Naive thymus-derived CD4-positive, alpha-beta T cell (primary cell): ENCODE data around the gene CD300C. TPM values are rescaled to one million over a fixed set of nuclear protein-coding genes. Genes with fewer than 3 reads are reported as not detected.

Experiments used
- ATAC-seq: fragments of 150-1000 bp; cut with Tn5 transposase; 2 replicates; pipeline ENCODE4 v1.10.0; 2021; ENCODE audit warnings: mild to moderate bottlenecking, moderate library complexity
- CTCF ChIA-PET: fragments of 350-600 bp; sonication (Branson Sonifier 250); formaldehyde crosslinking; loops from one replicate; lab custom pipeline; 2021; ENCODE audit warnings: antibody characterized with exemption; lab: Charles Lee
- POLR2A ChIA-PET: fragments of 350-600 bp; sonication (Branson Sonifier 250); formaldehyde crosslinking; loops from one replicate; lab custom pipeline; 2021; ENCODE audit warnings: antibody characterized with exemption, inconsistent platforms; lab: Charles Lee
- DNase-seq, 9 donors: peaks; one replicate each; pipeline versions ENCODE4 v3.0.0 to v3.0.0-alpha.2; 2020 to 2022; ENCODE audit warnings: mixed read lengths in 1 of 9
- H3K27ac ChIP-seq: one replicate; pipeline ENCODE4 v1.7.0; 2013; ENCODE audit warnings: mild to moderate bottlenecking, low read depth, low read length, moderate library complexity
- H3K27me3 ChIP-seq, 2 donors: one replicate each; pipeline ENCODE4 v1.7.0; 2013; ENCODE audit warnings: low read length in 2 of 2, mild to moderate bottlenecking in 2 of 2, moderate library complexity in 2 of 2; ENCODE audit not compliant: control insufficient read depth in 2 of 2, insufficient read depth in 2 of 2
- H3K36me3 ChIP-seq, 3 experiments: 1 replicate in 2 of 3; 2 replicates in 1 of 3; pipeline ENCODE4 v1.7.0; 2013; ENCODE audit warnings: low read length in 3 of 3, mild to moderate bottlenecking in 3 of 3, moderate library complexity in 1 of 3; ENCODE audit not compliant: insufficient read depth in 3 of 3, control insufficient read depth in 2 of 3
- H3K4me1 ChIP-seq, 2 donors: one replicate each; pipeline ENCODE4 v1.7.0; 2013; ENCODE audit warnings: low read length in 2 of 2, mild to moderate bottlenecking in 2 of 2, moderate library complexity in 1 of 2; ENCODE audit not compliant: control insufficient read depth in 2 of 2, insufficient read depth in 2 of 2
- H3K4me3 ChIP-seq: 2 replicates; pipeline ENCODE4 v1.7.0; 2013; ENCODE audit warnings: mild to moderate bottlenecking, low read length
- H3K9me3 ChIP-seq, 3 experiments: 1 replicate in 2 of 3; 2 replicates in 1 of 3; pipeline ENCODE4 v1.7.0; 2013; ENCODE audit warnings: low read length in 3 of 3; ENCODE audit not compliant: control insufficient read depth in 2 of 3
- H3K27ac Mint-ChIP-seq, 9 donors: one replicate each; pipeline ENCODE4 v1.8.0; 2020 to 2022; ENCODE audit warnings: mixed read lengths in 9 of 9, mild to moderate bottlenecking in 8 of 9, moderate library complexity in 5 of 9, inconsistent platforms in 2 of 9
- H3K27me3 Mint-ChIP-seq, 5 donors: one replicate each; pipeline ENCODE4 v1.8.0; 2021 to 2022; ENCODE audit warnings: mixed read lengths in 5 of 5, mild to moderate bottlenecking in 1 of 5
- H3K36me3 Mint-ChIP-seq, 5 donors: one replicate each; pipeline ENCODE4 v1.8.0; 2020 to 2022; ENCODE audit warnings: mixed read lengths in 5 of 5, mild to moderate bottlenecking in 3 of 5, inconsistent platforms in 1 of 5
- H3K4me1 Mint-ChIP-seq, 7 donors: one replicate each; pipeline ENCODE4 v1.8.0; 2020 to 2022; ENCODE audit warnings: mixed read lengths in 7 of 7, mild to moderate bottlenecking in 3 of 7, inconsistent platforms in 1 of 7
- H3K4me3 Mint-ChIP-seq, 10 donors: one replicate each; pipeline ENCODE4 v1.8.0; 2020 to 2022; ENCODE audit warnings: mild to moderate bottlenecking in 10 of 10, mixed read lengths in 10 of 10, moderate library complexity in 6 of 10, inconsistent platforms in 2 of 10
- H3K9me3 Mint-ChIP-seq, 11 donors: one replicate each; pipeline ENCODE4 v1.8.0; 2020 to 2022; ENCODE audit warnings: mixed read lengths in 11 of 11, mild to moderate bottlenecking in 4 of 11, inconsistent platforms in 1 of 11, moderate library complexity in 1 of 11
- intact Hi-C, 2 donors: fragments of 100-400 bp; cut with micrococcal nuclease; formaldehyde crosslinking; loops; one replicate each; pipeline ENCODE4 v1.15.1; 2023
- polyA plus RNA-seq, 2 donors: library from polyadenylated mRNA; unstranded; fragments of 300-500 nt; fragmentation: Illumina TruSeq; gene quantifications; one replicate each; pipeline ENCODE4 v1.2.3, GENCODE V29; 2021
- total RNA-seq, 6 experiments: library from RNA in 5 of 6; stranded (reverse) in 5 of 6; gene quantifications; 1 replicate in 5 of 6; 2 replicates in 1 of 6; pipeline ENCODE4 v1.2.3 and lab custom pipeline; 2021 to 2026

The CD300C gene
- total and polyA plus RNA-seq, 7 experiments from 2014 or later, result 0.22 to 20.5 (median 0.58) TPM; not detected in 2

GRCh38 chr17:74541176-74542111 lies 4.5 kb downstream of the CD300C start:
- no peak overlapping the region for H3K27ac Mint-ChIP-seq
- ChIA-PET CTCF (no interaction called here), POLR2A (no interaction called here)
- Histone ChIP-seq H3K4me1 (no peaks in the 10 kb centered on the region), H3K4me3 (no peak overlapping the region), H3K9me3 (no peaks in the 10 kb centered on the region), H3K27me3 (no peaks in the 10 kb centered on the region), H3K27ac (no peak overlapping the region), H3K36me3 (no peaks in the 10 kb centered on the region)
- DNase-seq (no peak), ATAC-seq (no peak)
- peaks cover 0 to 11% (median 0%) of the 10 kb centered on the region in 7 donors for H3K4me1 Mint-ChIP-seq
- H3K4me3 Mint-ChIP-seq, result no peak overlapping the region
- peaks cover 7 to 17% (median 15%) of the 10 kb centered on the region in 5 donors for H3K27me3 Mint-ChIP-seq
- H3K9me3 Mint-ChIP-seq, result no peaks in the 10 kb centered on the region
- intact Hi-C loops, result no loop called here
- H3K36me3 Mint-ChIP-seq, result no peaks in the 10 kb centered on the region

GRCh38 chr17:74539281-74539820 lies 6.6 kb downstream of the CD300C start:
- no peaks in the 10 kb centered on the region for H3K36me3 Mint-ChIP-seq
- intact Hi-C loops, result no loop called here
- no peak for ATAC-seq

GRCh38 chr17:74536890-74537289 lies 9.0 kb downstream of the CD300C start:
- H3K9me3 Mint-ChIP-seq, result no peaks in the 10 kb centered on the region
- ATAC-seq (no peak), DNase-seq (no peak)
- Histone ChIP-seq H3K4me1 (no peaks in the 10 kb centered on the region), H3K27ac (no peak overlapping the region), H3K4me3 (no peak overlapping the region), H3K27me3 (peaks cover 0 to 4% of the 10 kb centered on the region in 2 donors), H3K36me3 (no peaks in the 10 kb centered on the region), H3K9me3 (no peaks in the 10 kb centered on the region)
- H3K27ac Mint-ChIP-seq, result no peak overlapping the region
- peaks cover 3 to 13% (median 6%) of the 10 kb centered on the region in 7 donors for H3K4me1 Mint-ChIP-seq
- ChIA-PET CTCF (no interaction called here), POLR2A (no interaction called here)
- no peak overlapping the region for H3K4me3 Mint-ChIP-seq
- intact Hi-C loops, result no loop called here
- peaks cover 30 to 54% (median 34%) of the 10 kb centered on the region in 5 donors for H3K27me3 Mint-ChIP-seq
- H3K36me3 Mint-ChIP-seq, result no peaks in the 10 kb centered on the region

More at GRCh38 chr17:74539281-74539820, 6.6 kb downstream of the CD300C start:
- peaks cover 13 to 36% (median 20%) of the 10 kb centered on the region in 5 donors for H3K27me3 Mint-ChIP-seq
- no peak overlapping the region for H3K4me3 Mint-ChIP-seq
- DNase-seq, result no peak
- peaks cover 0 to 4% (median 0%) of the 10 kb centered on the region in 7 donors for H3K4me1 Mint-ChIP-seq
- H3K4me1 ChIP-seq, result no peaks in the 10 kb centered on the region
- H3K27ac ChIP-seq, result no peak overlapping the region
- no peak overlapping the region for H3K4me3 ChIP-seq
- ChIA-PET POLR2A (no interaction called here), CTCF (no interaction called here)
- no peak overlapping the region for H3K27ac Mint-ChIP-seq
- H3K9me3 ChIP-seq, result no peaks in the 10 kb centered on the region
- peaks cover 0 to 4% of the 10 kb centered on the region in 2 donors for H3K27me3 ChIP-seq
- H3K9me3 Mint-ChIP-seq, result no peaks in the 10 kb centered on the region
- H3K36me3 ChIP-seq, result no peaks in the 10 kb centered on the region

GRCh38 chr17:74532115-74532514 lies 13.8 kb downstream of the CD300C start:
- H3K9me3 Mint-ChIP-seq, result peaks cover 0 to 2% (median 0%) of the 10 kb centered on the region in 11 donors

GRCh38 chr17:74531231-74531761 lies 14.6 kb downstream of the CD300C start, which contains the start of gene CD300LB:
TSS of gene CD300LB (minus strand) at chr17:74531475. CDS start at chr17:74531350, 125 bp downstream.
- Mint-ChIP-seq H3K4me3 (peak within 1 kb of the TSS in 2 of 10 donors; percentile 9 to 20), H3K27me3 (peaks cover 26 to 55% (median 44%) of the 10 kb centered on the region in 5 donors), H3K9me3 (peaks cover 0 to 2% (median 0%) of the 10 kb centered on the region in 11 donors), H3K36me3 (no peaks in the 10 kb centered on the region), H3K4me1 (peaks cover 3 to 15% (median 6%) of the 10 kb centered on the region in 7 donors), H3K27ac (no peak within 1 kb of the TSS)
- Histone ChIP-seq H3K4me3 (no peak within 1 kb of the TSS), H3K27ac (no peak within 1 kb of the TSS), H3K9me3 (no peaks in the 10 kb centered on the region), H3K27me3 (peaks cover 0 to 4% of the 10 kb centered on the region in 2 donors), H3K4me1 (no peaks in the 10 kb centered on the region), H3K36me3 (no peaks in the 10 kb centered on the region)
- DNase-seq (peak in 1 of 9 donors; percentile 15), ATAC-seq (peak; percentile 18)
- ChIA-PET CTCF (interaction anchor here (1.4 kb wide), 1 partner anchor 152 kb away, joined by 4 read pairs; no protein-coding TSS in a partner anchor), POLR2A (no interaction called here)
- intact Hi-C loops, result loop anchor here in 1 of 2 donors (5.0 kb wide), 1 partner anchor 319 kb away; the partner anchor contains the start of gene TTYH2

More at GRCh38 chr17:74532115-74532514, 13.8 kb downstream of the CD300C start:
- Histone ChIP-seq H3K27ac (no peak overlapping the region), H3K4me3 (no peak overlapping the region), H3K4me1 (no peaks in the 10 kb centered on the region), H3K27me3 (peaks cover 0 to 4% of the 10 kb centered on the region in 2 donors), H3K9me3 (no peaks in the 10 kb centered on the region), H3K36me3 (no peaks in the 10 kb centered on the region)
- Mint-ChIP-seq H3K36me3 (no peaks in the 10 kb centered on the region), H3K27ac (no peak overlapping the region), H3K27me3 (peaks cover 34 to 64% (median 51%) of the 10 kb centered on the region in 5 donors), H3K4me1 (peaks cover 3 to 17% (median 6%) of the 10 kb centered on the region in 7 donors), H3K4me3 (peak overlapping the region in 2 of 10 donors; percentile 9 to 20)
- CTCF ChIA-PET, result interaction anchor here (1.4 kb wide), 1 partner anchor 153 kb away, joined by 4 read pairs; no protein-coding TSS in a partner anchor
- POLR2A ChIA-PET, result no interaction called here
- intact Hi-C loops, result loop anchor here in 1 of 2 donors (5.0 kb wide), 1 partner anchor 320 kb away; the partner anchor contains the start of gene TTYH2
- ATAC-seq (peak; percentile 82), DNase-seq (peak in 1 of 9 donors; percentile 11)

GRCh38 chr17:74530831-74531150 lies 15.1 kb downstream of the CD300C start:
- Histone ChIP-seq H3K4me3 (no peak overlapping the region), H3K4me1 (no peaks in the 10 kb centered on the region), H3K27ac (no peak overlapping the region), H3K36me3 (no peaks in the 10 kb centered on the region), H3K27me3 (peaks cover 0 to 4% of the 10 kb centered on the region in 2 donors), H3K9me3 (no peaks in the 10 kb centered on the region)
- ChIA-PET CTCF (no interaction called here), POLR2A (no interaction called here)
- peaks cover 3 to 15% (median 6%) of the 10 kb centered on the region in 7 donors for H3K4me1 Mint-ChIP-seq
- H3K27ac Mint-ChIP-seq, result no peak overlapping the region
- peak overlapping the region in 1 of 10 donors; percentile 4 for H3K4me3 Mint-ChIP-seq
- ATAC-seq (no peak), DNase-seq (no peak)
- intact Hi-C loops, result loop anchor here in 1 of 2 donors (5.0 kb wide), 1 partner anchor 318 kb away; the partner anchor contains the start of gene TTYH2
- peaks cover 0 to 2% (median 0%) of the 10 kb centered on the region in 11 donors for H3K9me3 Mint-ChIP-seq
- peaks cover 21 to 53% (median 43%) of the 10 kb centered on the region in 5 donors for H3K27me3 Mint-ChIP-seq
- H3K36me3 Mint-ChIP-seq, result no peaks in the 10 kb centered on the region
